ENCODE results near the gene DNAH14. TPM values are rescaled to one million over a fixed set of nuclear protein-coding genes. Genes with fewer than 3 reads are reported as not detected.

The DNAH14 gene
- total and polyA plus RNA-seq, 2 of the 8 experiments (the other 6 are each of a cell fraction or from before 2014, with no cell fraction given), result 8.4 to 40.7 TPM

- H2BK12ac ChIP-seq (ENCODE audit: low read depth, low read length), result no peak overlapping the region
- H3K79me1 ChIP-seq (ENCODE audit: low read depth, low read length), result no peaks in the 10 kb centered on the region
- ChIA-PET POLR2A (ENCODE audit: partially characterized antibody) (interaction anchor here (0.5 kb wide), 1 partner anchor 292 kb away, joined by 3 read pairs; no protein-coding TSS in a partner anchor), CTCF (ENCODE audit: partially characterized antibody) (interaction anchor here (1.3 kb wide), 1 partner anchor 14 kb away, joined by 4 read pairs; no protein-coding TSS in a partner anchor)
- H2BK120ac ChIP-seq (replicated peaks; ENCODE audit: low read depth, low read length), result no peak overlapping the region
- H4K91ac ChIP-seq (replicated peaks; ENCODE audit: insufficient read length, low read length), result no peak overlapping the region
- H4K5ac ChIP-seq (ENCODE audit: insufficient read length, low read depth, low read length), result no peak overlapping the region
- no peak overlapping the region for H3K4ac ChIP-seq (replicated peaks; ENCODE audit: insufficient read length, low read depth, low read length)
- H3K4me3 ChIP-seq (ENCODE audit: extremely low read depth in 1 of 4, insufficient read depth in 2 of 4, low read depth in 3 of 4, low read length in 4 of 4), result no peak overlapping the region
- no peak overlapping the region for H3K4me2 ChIP-seq (ENCODE audit: insufficient read depth in 1 of 2, low read depth in 2 of 2, low read length in 2 of 2)
- H3K4me1 ChIP-seq (replicated peaks in 1 of 4; ENCODE audit: control insufficient read depth in 3 of 4, insufficient read depth in 4 of 4, low read length in 3 of 4), result no peaks in the 10 kb centered on the region
- no peak overlapping the region for H2BK5ac ChIP-seq (ENCODE audit: low read depth, low read length)
- H3K9me3 ChIP-seq (ENCODE audit: insufficient read depth in 2 of 2, low read depth in 1 of 2, low read length in 1 of 2), result no peaks in the 10 kb centered on the region
- no peak overlapping the region for H3K56ac ChIP-seq (replicated peaks; ENCODE audit: insufficient read length, low read depth, low read length)
- no peaks in the 10 kb centered on the region for H3K27me3 ChIP-seq (replicated peaks in 1 of 4; ENCODE audit: control insufficient read depth in 3 of 4, extremely low read depth in 1 of 4, insufficient read depth in 3 of 4, low read length in 3 of 4)
- no peak overlapping the region for H2BK15ac ChIP-seq (ENCODE audit: low read length)
- H2AK5ac ChIP-seq (ENCODE audit: low read depth, low read length), result no peak overlapping the region
- no peak overlapping the region for H3K9ac ChIP-seq (replicated peaks in 1 of 4; ENCODE audit: extremely low read depth in 1 of 4, low read depth in 3 of 4, low read length in 3 of 4)
- FAIRE-seq, result no peak
- no peaks in the 10 kb centered on the region for H3K36me3 ChIP-seq (ENCODE audit: control insufficient read depth in 2 of 4, insufficient read depth in 4 of 4, low read length in 3 of 4)
- no peak overlapping the region for H4K8ac ChIP-seq (ENCODE audit: extremely low read depth, insufficient read depth, low read length)
- DNase-seq (ENCODE audit: low read depth in 1 of 2, low spot score in 2 of 2), result no peak
- no peak overlapping the region for H3K27ac ChIP-seq (ENCODE audit: low read depth, low read length)
- H3K79me2 ChIP-seq (ENCODE audit: control insufficient read depth in 1 of 2, insufficient read depth in 2 of 2, low read length in 2 of 2), result no peaks in the 10 kb centered on the region
- no peak overlapping the region for H3K18ac ChIP-seq (ENCODE audit: extremely low read depth, low read length)
- H2AFZ ChIP-seq (ENCODE audit: low read length), result no peak overlapping the region
- no peak overlapping the region for H3K23ac ChIP-seq (ENCODE audit: insufficient read length)
- no peak overlapping the region for H2BK20ac ChIP-seq (ENCODE audit: low read length)
- H3K14ac ChIP-seq (ENCODE audit: insufficient read length), result no peak overlapping the region
- no peaks in the 10 kb centered on the region for H3K23me2 ChIP-seq (ENCODE audit: low read depth, low read length)
- 85% methylated on average over 5 of the region's 5 CpGs; no CpG with 5 or more reads in 1 of the 2 experiments for WGBS, 2 experiments (ENCODE audit: extremely low coverage in 1 of 2, insufficient coverage in 1 of 2, insufficient read length in 1 of 2, insufficient replicate concordance in 2 of 2, low coverage in 1 of 2, low lambda C conversion rate in 2 of 2, missing lambda C conversion rate in 1 of 2)
- no peaks in the 10 kb centered on the region for H4K20me1 ChIP-seq (replicated peaks in 1 of 2; ENCODE audit: control insufficient read depth in 1 of 2, insufficient read depth in 2 of 2, low read length in 2 of 2)
Measured at GRCh38 chr1:225304996-225305395, 375.5 kb downstream of the DNAH14 start.

Data from H1 (cell line).